ENCODE results near the gene SHANK3. TPM values are rescaled to one million over a fixed set of nuclear protein-coding genes. Genes with fewer than 3 reads are reported as not detected.

SHANK3 gene
- total RNA-seq, 1 donor from 2014 or later: 14.8 TPM

DNA sequence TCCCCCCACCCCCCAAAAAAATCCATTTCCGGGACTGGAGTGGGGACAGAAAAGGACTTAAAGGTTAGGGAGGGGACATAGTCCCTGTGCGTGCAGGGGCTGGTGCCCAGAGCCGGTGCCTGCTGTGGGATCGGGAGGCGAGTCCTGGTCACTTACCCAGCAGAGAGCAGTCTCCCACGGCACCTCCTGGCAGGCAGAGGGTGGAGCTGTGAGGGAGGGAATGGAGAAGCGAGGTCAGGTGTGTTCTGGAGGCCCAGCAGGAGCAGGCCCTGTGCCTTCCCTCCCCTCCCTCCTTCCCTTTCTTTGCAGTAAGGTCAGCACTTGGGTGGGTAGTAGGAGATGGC lies 28.4 kb downstream of the SHANK3 start:
- Mint-ChIP-seq H3K27ac (no peak overlapping the region), H3K27me3 (ENCODE audit: low read depth) (peaks cover 4% of the 10 kb centered on the region), H3K4me1 (peaks cover 12% of the 10 kb centered on the region), H3K36me3 (peaks cover 7% of the 10 kb centered on the region), H3K4me3 (no peak overlapping the region), H3K9me3 (no peaks in the 10 kb centered on the region)
- TF ChIP-seq, protein P1, sequence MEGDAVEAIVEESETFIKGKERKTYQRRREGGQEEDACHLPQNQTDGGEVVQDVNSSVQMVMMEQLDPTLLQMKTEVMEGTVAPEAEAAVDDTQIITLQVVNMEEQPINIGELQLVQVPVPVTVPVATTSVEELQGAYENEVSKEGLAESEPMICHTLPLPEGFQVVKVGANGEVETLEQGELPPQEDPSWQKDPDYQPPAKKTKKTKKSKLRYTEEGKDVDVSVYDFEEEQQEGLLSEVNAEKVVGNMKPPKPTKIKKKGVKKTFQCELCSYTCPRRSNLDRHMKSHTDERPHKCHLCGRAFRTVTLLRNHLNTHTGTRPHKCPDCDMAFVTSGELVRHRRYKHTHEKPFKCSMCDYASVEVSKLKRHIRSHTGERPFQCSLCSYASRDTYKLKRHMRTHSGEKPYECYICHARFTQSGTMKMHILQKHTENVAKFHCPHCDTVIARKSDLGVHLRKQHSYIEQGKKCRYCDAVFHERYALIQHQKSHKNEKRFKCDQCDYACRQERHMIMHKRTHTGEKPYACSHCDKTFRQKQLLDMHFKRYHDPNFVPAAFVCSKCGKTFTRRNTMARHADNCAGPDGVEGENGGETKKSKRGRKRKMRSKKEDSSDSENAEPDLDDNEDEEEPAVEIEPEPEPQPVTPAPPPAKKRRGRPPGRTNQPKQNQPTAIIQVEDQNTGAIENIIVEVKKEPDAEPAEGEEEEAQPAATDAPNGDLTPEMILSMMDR (IDR thresholded peaks at IDR 0.05; ENCODE audit: unreplicated experiment): no peak
- peak in 1 of 2 experiments; percentile 16 for DNase-seq (ENCODE audit: low spot score in 2 of 2, unreplicated experiment in 2 of 2)

DNA sequence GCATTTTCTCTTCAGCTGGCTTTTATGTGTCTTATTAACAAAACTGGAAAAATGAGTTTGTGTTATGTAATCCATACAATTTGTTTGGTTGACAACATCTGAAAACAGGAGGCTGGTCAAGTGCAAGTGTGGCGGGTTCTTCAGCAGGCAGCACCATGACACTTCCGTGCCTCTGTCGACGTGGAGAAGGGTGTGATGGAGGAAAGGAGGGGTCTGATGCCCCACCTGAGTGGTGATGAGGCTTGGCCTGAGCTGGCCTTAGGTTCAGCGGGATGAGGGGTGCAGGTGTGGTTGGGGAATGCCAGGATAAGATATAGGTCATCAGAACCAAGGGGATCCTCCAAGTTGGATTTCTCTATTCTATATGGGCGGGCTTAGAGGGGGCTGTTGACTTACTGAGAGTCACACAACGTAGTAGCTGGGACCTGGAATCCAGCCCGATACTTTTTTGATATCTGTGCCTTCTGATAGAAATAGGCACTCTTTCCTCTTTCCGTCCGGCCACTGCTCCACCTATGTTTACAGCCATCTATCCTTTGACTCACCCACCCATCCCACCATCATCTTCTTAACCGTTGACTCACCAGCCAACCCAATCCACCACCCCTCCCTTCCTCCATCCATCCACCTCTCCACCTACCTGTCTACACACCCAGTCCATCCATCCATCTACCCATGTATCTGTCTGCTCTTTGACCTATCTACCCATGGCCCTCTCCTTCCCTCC lies 29.0 kb downstream of the SHANK3 start:
- peaks cover 4% of the 10 kb centered on the region for H3K27me3 Mint-ChIP-seq (ENCODE audit: low read depth)
- no peaks in the 10 kb centered on the region for H3K9me3 Mint-ChIP-seq
- TF ChIP-seq, protein P1 (IDR thresholded peaks at IDR 0.05; ENCODE audit: unreplicated experiment): no peak
- peaks cover 8% of the 10 kb centered on the region for H3K4me1 Mint-ChIP-seq
- H3K36me3 Mint-ChIP-seq: peaks cover 7% of the 10 kb centered on the region
- H3K4me3 Mint-ChIP-seq: no peak overlapping the region
- DNase-seq (ENCODE audit: low spot score in 2 of 2, unreplicated experiment in 2 of 2): no peak
- no peak overlapping the region for H3K27ac Mint-ChIP-seq

DNA sequence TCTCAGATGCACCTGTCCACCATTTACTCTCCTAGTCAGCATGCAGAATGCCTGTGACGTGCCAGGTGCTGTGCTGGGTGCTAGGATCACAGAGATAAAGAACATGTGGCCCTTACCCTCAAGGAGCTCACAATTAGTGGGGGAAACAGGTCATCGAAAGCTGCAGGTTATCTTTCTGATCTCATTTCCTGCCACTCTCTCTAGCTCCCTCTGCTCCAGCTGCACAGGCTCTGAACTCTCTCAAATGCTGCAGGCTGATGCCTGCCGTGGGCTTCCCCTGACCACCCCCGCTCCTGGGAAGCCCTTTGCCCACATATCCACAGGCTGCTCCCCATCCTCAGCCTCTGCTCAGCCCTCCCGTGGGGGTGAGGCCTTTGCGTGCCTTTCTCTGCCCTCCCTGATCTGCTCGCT lies 29.6 kb downstream of the SHANK3 start:
- peaks cover 8% of the 10 kb centered on the region for H3K4me1 Mint-ChIP-seq
- H3K27ac Mint-ChIP-seq: no peak overlapping the region
- DNase-seq (ENCODE audit: low spot score in 2 of 2, unreplicated experiment in 2 of 2): peak in 1 of 2 experiments; percentile 6
- H3K27me3 Mint-ChIP-seq (ENCODE audit: low read depth): peaks cover 4% of the 10 kb centered on the region
- H3K36me3 Mint-ChIP-seq: peaks cover 7% of the 10 kb centered on the region
- no peak overlapping the region for H3K4me3 Mint-ChIP-seq
- TF ChIP-seq, protein P1 (IDR thresholded peaks at IDR 0.05; ENCODE audit: unreplicated experiment): no peak
- H3K9me3 Mint-ChIP-seq: no peaks in the 10 kb centered on the region

DNA sequence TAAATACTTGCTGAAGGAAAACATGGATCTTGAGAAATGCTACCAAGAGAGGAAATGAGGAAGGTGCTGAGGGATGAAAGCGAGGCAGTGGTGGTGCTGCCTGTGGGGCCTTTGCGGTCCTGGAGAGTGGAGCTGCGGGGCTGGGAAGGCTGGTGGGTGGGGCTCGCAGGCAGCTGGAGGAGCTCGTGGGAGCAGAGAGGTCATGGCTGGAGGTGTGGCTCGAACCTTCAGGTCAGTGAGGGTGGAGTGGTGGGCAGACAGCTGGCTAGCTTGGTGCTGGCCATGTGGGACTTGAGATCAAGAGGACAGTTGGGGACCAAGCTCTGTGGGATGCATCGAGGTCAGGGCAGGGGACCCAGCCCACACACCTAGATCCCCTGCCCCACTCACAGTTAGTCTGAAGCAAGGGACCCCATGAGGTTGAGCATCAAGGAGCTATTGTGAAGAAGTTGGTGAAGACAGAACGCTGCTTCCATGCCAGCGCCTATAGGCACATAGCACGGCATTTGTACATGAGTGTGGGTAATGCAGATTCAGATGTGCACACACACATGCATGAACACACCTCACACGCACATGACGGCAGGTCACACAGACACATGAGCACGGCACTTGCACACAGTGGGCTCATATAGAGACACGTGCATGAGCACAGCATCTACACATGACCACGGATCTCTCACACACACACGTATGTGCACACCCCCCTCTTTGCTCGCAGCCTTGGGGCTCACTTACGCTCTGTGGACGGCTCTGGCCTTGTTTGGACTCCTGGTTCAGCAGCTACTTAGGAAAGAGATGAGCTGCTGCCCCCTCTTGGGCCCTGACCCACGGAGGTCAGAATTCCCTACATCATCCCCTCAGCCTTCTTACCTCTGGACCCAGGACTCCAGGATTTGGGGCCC lies 30.4 kb downstream of the SHANK3 start:
- no peak overlapping the region for H3K4me3 Mint-ChIP-seq
- TF ChIP-seq, protein P1 (IDR thresholded peaks at IDR 0.05; ENCODE audit: unreplicated experiment): no peak
- peaks cover 7% of the 10 kb centered on the region for H3K36me3 Mint-ChIP-seq
- H3K9me3 Mint-ChIP-seq: no peaks in the 10 kb centered on the region
- peaks cover 8% of the 10 kb centered on the region for H3K4me1 Mint-ChIP-seq
- no peak overlapping the region for H3K27ac Mint-ChIP-seq
- DNase-seq (ENCODE audit: low spot score in 2 of 2, unreplicated experiment in 2 of 2): peak in 1 of 2 experiments; percentile 10
- H3K27me3 Mint-ChIP-seq (ENCODE audit: low read depth): peaks cover 4% of the 10 kb centered on the region

DNA sequence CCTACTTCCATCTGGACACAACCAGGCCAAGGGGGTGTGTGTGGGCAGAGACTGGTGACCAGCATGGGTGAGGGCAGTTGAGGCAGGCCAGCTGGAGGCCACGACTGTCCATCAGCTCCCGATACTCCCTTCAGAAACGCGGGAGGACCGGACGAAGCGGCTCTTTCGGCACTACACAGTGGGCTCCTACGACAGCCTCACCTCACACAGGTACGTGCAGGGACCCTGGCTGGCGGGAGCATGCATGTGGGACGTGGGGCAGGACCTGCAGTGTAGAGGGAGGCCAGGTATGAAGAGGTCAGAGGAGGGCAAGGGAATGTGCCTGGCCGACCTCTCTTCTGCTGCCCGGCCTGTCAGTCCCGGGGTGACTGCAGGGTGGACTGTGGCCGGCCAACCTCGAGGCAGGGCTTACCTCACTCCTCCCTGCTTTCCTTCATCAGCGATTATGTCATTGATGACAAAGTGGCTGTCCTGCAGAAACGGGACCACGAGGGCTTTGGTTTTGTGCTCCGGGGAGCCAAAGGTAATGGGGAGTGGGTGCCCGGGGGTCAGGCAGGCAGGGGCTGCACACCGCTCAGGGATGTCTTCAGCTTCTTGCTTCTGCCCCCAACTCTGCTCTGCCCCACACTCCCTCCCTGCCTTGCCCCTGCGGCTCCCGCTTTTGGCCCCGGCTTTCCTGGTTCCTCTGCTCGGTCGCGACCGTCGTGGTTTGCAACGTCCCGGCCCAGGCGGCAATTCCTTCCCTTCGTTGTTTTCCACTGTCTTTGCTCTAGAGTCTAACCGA lies 31.3 kb downstream of the SHANK3 start:
- TF ChIP-seq, protein P1 (IDR thresholded peaks at IDR 0.05; ENCODE audit: unreplicated experiment): no peak
- H3K27me3 Mint-ChIP-seq (ENCODE audit: low read depth): peaks cover under 1% of the 10 kb centered on the region
- peaks cover 5% of the 10 kb centered on the region for H3K4me1 Mint-ChIP-seq
- peaks cover 5% of the 10 kb centered on the region for H3K36me3 Mint-ChIP-seq
- no peak overlapping the region for H3K27ac Mint-ChIP-seq
- no peak overlapping the region for H3K4me3 Mint-ChIP-seq
- DNase-seq (ENCODE audit: low spot score in 2 of 2, unreplicated experiment in 2 of 2): peak in 1 of 2 experiments; percentile 16
- H3K9me3 Mint-ChIP-seq: no peaks in the 10 kb centered on the region
